Skeletal muscle cell (primary cell): Measurements from ENCODE around the gene ATAD2B.
"Not testable (repeated sequence)": the region's sequence is repeated elsewhere in the genome, so short reads cannot be mapped to it uniquely, and the experiment has no call there.

Source experiments
- DNase-seq: peaks from one replicate; pipeline ENCODE4 v3.0.0-alpha.2; 2010; ENCODE audit warnings: low read depth
- H3K4me3 ChIP-seq: 2 replicates; pipeline ENCODE4 v1.5.1; 2011; ENCODE audit warnings: low read depth, mild to moderate bottlenecking, control low read depth, low read length, moderate library complexity

Gene ATAD2B

DNA sequence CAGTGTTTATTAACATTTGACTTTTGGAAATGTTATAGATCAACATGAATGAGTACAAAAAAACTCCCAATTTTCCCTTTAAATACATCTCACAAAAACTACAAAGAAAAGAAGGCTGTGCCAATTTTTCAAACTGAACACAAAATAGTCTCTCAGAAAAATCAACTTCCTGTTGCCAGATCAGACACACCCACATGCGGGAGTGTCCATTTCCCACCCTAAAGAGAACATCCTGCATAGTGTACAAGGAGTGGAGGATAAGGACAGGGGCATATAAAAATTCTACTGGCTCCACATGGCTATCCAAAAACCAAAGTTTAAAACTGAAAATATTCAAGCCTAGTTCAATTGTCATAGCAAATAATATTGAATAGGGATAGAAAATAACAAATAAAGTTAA, 165.3 kb downstream of the ATAD2B start:
- no peak for DNase-seq
- no peak overlapping the region for H3K4me3 ChIP-seq

DNA sequence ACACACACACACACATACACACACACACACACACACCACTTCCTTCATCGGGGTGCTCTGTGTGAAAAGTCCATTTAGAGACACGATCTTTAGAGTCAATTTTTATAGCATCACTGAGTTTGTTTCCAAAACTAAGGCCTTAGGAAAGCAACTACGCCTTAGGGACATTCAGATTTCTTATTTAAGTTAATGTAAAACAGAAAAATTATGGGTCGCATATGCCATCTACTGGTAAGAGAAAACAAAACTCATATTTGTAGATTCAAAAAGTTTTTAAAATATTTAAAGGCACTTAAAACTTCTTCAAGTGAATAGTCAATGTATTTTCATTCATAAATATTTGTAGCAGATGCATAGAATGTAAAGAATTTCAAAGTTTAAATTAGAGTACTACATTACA, 166.2 kb downstream of the ATAD2B start:
- peak; percentile 30 for DNase-seq
- no peak overlapping the region for H3K4me3 ChIP-seq

DNA sequence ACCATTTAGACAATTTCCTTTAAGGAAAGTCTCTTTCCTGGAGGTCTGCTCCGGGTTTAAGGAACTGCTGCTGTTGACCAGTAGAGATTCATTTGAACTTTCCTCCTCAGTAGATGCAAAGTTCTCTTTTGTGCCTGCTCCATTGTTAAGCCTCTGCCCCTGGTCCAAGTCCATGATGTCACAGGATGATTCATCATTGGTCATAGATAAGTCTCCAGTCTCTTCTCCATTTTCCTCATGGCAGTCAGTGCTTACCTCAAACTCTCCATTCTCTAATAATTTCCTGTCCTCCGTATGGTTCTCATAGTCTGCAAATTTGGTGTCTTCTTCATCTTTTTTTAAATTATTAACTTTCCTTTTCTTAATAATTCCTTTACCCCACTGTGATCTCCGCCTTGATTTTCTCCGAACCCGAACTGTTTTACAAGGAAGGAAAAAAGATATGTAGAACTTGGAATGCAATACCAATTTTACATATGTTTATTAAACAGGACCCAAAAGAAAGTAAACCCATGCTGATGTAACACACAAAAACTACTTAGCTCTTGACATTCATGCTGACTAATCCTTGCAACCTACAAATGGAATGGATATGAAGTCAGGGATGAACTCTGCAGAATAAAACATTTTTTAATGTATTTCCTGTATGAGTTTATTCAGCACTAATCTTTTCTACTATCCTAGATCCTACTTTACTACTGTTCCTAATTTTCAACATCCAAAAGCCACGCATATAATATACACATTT, 169.1 kb downstream of the ATAD2B start:
- H3K4me3 ChIP-seq, result no peak overlapping the region
- DNase-seq, result peak; percentile 61

DNA sequence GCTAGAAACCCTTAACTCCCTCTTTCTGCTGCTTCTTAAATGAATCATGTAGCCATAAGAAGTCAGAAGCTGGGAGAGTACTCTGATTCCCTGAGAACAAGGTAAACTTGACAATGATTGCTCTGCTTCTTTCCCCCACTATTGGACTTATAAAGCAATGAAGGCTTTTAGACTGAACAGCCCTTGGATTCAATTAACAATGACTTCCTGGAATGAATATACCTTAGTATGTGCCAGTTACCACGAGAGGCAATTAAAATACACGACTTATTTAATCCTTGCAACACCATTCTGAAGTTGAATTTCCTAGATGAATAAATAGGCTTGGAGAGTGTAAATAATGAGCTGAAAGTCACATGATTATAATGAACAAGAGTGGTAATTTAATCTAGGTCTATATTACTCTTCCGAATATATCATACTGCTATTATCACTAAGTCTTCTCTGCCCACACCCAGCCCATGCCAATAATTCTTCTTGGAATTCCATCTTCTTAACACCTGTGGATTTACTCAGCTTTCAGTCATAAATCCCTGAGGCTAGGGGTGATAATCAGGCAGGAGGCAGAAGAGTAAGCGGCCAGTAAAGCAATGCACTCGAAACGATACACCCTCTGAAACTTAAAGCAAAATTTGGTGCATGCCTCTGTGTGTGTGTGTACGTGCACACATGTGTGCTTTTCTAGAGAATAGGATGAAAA, 170.2 kb downstream of the ATAD2B start:
- H3K4me3 ChIP-seq, result no peak overlapping the region
- DNase-seq, result no peak

DNA sequence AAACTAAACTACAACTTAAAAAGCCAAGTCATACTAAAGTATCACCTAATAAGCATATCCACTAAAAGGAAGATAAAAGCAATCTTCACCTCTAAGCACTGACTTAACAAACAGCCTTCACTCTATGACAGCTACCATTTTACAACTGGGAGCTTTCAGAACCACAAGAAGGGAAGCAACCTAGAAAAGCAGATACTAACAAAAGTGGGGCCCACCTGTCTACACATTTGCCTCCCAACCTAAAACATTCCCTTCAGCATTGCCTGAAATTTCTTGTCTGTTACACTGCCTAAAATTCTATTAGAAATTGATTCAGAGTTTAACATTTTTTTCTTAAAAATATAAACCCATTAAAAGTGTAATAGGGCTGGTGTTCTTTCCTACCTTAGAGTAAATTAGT, 172.0 kb downstream of the ATAD2B start:
- no peak for DNase-seq
- no peak overlapping the region for H3K4me3 ChIP-seq

DNA sequence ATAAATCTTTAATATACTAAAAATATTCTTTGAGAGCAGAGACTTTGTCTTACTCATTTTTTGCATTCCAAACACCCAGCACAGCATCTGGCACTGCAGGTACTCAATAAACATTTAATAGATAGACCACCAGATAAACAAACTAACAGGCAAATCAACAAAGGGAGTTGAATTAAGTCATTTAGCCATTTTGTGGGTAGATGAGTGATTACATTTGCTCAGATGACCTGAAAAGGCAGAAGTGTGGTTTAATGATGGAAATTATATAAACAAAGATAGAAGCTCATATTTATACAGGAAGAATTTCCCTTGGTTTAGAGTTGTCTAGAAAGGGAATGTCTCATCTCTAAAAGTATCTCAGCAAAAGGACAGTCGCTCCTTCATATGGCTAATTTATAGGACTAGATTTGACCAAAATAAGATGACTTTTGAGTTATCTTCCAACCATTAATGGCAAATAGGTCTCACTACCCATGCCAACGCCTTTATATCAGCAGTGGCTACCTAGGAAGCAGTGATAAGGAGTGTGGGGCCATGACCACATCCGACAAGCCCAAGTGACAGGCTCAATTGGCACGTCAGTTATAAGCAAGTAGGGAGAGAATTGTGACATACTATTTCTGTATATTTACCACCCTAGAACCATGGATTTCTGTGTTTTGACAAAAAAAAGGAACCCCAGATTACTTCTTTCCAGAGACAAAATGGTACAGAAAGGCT, 173.5 kb downstream of the ATAD2B start:
- DNase-seq, result no peak

DNA sequence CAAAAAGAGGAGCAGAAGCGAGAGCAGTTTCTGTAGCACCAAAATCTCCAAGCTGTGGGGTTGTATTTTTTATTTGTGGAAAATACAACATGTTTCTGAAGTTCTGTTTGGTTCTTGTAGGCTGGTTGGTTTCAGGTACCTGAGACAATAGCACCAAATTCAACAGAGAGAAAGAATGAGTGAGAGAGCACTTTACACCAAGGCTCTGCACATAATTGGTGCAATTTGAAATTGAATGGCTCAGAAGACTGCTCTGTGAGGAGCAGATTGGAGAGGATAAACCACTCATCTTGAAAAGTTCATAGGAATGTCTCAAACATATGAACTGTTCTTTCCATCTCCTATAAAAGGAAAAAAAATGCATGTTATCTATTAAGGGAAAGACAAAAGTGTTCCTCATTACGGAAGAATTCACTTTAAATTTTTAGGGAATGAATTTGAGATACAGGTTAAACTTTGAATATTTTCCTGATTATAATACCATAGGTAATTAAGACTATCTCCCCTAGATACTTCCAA, 175.1 kb downstream of the ATAD2B start:
- H3K4me3 ChIP-seq, result no peak overlapping the region
- no peak for DNase-seq

More for the DNA sequence above, 173.5 kb downstream of the ATAD2B start:
- H3K4me3 ChIP-seq, result no peak overlapping the region

DNA sequence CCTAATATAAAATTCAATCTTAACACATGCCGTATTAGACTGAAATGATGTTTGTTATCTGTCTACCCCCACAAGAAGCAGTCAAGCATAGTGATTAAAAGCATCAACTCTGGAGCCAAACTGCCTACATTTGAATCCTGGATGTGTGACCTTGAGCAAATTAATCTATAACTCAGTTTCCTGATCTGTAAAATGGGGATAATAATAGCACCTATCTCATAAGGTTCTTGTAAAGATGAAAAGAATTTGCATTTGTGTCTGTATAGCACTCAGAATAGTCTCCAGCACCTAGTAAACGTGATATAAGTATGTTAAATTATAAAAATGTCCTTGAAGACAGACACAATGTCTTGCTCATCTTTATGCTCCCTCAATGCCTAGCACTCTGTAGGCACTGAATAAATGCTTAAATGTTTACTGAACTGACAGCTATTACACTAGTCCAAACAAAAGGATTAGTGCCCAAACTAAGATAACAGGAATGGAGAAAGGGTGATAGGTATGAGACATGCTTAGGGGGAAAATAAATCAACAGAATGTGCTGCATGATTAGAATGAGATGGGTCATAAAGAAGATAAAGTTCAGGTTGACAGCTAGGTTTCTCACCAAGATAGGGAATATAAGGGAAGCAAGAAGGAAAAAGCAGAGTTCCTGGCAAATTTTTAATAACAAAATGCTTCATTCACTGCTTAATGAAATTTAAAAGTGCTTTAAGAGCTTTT, 180.6 kb downstream of the ATAD2B start:
- DNase-seq, result no peak
- no peak overlapping the region for H3K4me3 ChIP-seq

DNA sequence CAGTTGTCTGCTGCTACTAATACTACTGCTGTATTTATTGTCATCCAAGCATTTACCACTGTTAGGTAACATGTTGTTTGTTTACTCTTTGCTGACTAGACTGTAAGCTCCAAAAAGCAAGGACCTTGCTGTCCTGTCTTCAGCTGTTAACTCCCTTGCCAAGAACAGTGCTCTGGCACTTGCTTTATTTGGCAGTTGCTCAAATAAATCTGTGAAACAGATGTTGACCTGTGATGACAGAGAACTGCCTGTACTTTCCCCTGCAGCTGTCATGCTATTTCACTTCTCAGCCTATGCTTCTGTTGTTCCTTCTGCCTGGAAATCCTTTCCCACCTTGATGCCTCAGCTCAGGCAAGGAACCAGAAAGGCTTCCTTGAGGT, 181.2 kb downstream of the ATAD2B start:
- DNase-seq, result peak; percentile 67
- H3K4me3 ChIP-seq, result no peak overlapping the region

DNA sequence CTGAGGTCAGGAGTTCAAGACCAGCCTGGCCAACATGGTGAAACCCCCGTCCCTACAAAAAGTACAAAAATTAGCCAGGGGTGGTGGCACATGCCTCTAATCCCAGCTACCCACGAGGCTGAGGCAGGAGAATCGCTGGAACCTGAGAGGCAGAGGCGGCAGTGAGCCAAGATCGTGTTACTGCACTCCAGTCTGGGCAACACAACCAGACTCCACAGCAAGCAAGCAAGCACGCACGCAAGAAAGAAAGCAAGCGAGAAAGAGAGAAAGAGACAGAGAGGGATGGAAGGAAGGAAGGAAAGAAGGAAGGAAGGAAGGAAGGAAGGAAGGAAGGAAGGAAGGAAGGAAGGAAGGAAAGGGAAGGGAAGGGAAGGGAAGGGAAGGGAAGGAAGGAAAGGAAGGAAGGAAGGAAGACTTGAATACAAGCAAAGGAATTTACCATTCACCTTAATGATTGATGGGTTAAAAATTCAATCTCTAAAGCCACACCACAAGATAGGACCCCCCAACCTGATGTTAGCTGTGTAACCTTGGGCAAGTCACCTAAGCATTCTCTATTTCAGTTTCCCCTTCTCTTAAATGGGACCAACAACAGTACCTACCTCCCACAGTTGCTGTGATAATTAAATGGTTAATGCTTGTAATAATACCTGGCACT, 181.7 kb downstream of the ATAD2B start:
- DNase-seq, result no peak
- H3K4me3 ChIP-seq, result no peak overlapping the region

DNA sequence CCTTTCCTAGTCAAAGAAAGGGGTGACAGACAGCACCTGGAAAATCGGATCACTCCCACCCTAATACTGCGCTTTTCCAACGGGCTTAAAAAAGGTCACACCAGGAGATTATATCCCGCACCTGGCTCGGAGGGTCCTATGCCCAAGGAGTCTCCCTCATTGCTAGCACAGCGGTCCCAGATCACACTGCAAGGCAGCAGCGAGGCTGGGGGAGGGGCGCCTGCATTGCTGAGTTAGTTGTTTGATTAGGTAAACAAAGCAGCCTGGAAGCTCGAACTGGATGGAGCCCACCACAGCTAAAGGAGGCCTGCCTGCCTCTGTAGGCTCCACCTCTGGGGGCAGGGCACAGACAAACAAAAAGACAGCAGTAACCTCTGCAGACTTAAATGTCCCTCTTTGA, 190.1 kb downstream of the ATAD2B start:
- not testable (repeated sequence) for H3K4me3 ChIP-seq, DNase-seq

DNA sequence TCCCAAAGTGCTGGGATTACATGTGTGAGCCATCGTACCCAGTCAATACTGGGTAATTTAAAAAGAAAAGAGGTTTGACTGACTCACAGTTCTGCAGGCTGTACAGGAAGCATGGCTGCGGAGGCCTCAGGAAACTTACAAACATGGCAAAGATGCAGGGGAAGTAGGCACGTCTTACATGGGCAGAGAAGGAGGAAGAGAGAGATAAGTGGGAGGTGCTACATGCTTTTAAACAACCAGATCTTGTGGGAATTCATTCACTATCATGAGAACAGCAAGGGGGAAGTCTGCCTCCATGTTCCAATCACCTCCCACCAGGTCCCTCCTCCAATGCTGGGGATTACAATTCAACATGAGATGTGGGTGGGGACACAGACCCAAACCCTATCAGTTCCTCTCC, 192.5 kb downstream of the ATAD2B start:
- H3K4me3 ChIP-seq, result no peak overlapping the region
- DNase-seq, result no peak

DNA sequence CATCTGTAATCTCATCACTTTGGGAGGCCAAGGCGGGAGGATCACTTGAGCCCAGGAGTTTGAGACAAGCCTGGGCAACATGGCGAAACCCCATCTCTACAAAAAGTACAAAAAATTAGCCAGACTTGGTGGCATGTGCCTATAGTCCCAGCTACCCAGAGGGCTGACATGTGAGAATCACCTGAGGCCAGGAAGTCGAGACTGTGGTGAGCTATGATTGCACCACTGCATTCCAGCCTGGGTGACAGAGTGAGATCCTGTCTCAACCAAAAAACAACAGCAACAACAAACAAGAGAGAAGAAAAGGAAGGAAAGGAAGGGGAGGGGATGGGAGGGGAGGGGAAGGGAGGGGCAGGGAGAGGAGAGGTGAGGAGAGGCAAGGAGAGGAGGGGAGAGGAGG, 203.9 kb downstream of the ATAD2B start:
- DNase-seq, H3K4me3 ChIP-seq: not testable (repeated sequence)

DNA sequence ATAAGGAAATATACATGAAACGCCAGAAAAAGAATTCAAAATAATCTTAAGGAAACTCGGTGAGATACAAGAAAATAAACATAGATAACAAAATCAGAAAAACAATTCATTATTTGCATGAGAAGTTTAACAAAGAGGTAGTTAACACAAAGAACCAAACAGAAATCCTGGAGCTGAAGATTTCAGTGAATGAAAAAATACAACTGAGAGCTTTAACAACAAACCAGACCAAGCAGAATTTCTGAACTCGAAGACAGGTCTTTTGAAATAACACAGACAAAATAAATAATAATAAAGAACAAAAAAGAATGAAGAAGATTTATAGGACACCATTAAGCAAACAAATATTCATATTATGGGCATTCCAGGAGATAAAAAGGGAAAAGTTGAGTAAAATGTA, 204.7 kb downstream of the ATAD2B start:
- no peak for DNase-seq
- H3K4me3 ChIP-seq, result no peak overlapping the region

DNA sequence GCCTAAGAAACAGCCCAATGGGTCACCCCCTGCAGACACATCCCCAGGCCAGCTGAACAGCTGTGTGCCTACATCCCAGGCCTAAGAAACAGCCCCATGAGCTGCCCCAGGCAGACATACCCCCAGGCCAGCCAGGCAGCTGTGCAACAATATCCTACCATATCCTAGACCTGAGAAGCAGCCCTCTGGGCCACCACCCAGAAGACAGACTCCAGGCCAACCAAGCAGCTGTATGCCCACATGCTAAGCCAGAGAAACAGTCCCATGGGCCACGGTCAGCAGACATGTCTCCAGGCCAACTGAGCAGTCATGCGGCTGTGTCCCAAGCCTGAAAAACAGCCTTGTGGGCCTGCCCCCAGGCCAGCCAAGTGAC, 205.5 kb downstream of the ATAD2B start:
- H3K4me3 ChIP-seq, result no peak overlapping the region
- DNase-seq, result no peak

DNA sequence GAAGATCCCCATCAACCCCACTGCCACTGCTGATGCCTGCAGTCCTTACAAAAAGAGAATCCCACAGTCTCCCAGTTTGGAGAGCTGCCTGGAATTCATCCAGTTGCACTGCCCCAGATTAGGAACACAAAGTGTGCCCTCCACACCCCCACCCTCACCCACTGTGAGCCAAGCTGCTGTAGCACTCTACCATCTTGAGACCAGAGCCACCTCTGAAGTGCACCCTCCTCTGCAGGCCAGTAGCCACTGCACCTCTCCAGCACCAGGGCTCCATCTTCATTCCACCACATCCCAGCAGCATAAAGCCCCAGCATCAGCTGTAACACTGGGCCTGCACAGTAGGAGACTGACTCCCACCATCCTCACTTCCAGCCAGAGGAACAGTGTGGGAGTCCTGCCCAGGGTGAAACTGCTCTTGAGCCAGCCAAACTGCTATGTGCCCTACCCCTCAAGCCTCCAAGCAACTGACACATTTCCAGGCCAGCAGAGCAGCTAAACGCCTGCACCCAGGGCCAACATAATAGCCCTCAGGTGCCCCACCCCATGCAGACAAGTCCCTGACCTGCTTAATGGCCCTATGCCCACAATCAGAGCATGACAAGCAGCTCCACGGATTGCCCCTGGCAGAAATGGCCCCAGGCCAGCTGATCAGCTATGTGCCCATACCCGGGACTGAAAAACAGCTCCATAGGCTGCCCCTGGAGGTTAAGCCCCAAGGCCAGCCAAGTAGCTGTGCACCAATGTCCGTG, 206.0 kb downstream of the ATAD2B start:
- DNase-seq, result no peak

DNA sequence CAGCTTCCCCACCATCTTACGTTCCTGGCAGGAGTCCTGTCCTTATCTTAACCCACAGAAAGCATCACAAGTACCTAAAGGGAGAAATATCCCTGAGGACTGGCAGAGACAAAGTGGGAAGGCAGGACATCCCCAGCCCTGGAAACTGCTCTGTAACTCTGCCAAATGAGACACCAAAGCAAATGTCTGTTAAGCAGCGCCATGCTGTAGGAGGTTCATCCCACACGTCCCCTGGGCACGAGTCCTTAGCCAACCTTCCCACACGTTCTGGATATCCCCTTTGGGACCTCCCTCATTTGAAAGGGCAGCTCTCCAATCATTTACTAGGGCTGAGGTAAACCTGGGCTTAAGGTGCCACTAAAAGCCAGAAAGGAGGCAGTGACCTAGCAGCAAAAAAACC, 207.2 kb downstream of the ATAD2B start:
- no peak for DNase-seq
- no peak overlapping the region for H3K4me3 ChIP-seq

More for the DNA sequence above, 206.0 kb downstream of the ATAD2B start:
- H3K4me3 ChIP-seq, result no peak overlapping the region

DNA sequence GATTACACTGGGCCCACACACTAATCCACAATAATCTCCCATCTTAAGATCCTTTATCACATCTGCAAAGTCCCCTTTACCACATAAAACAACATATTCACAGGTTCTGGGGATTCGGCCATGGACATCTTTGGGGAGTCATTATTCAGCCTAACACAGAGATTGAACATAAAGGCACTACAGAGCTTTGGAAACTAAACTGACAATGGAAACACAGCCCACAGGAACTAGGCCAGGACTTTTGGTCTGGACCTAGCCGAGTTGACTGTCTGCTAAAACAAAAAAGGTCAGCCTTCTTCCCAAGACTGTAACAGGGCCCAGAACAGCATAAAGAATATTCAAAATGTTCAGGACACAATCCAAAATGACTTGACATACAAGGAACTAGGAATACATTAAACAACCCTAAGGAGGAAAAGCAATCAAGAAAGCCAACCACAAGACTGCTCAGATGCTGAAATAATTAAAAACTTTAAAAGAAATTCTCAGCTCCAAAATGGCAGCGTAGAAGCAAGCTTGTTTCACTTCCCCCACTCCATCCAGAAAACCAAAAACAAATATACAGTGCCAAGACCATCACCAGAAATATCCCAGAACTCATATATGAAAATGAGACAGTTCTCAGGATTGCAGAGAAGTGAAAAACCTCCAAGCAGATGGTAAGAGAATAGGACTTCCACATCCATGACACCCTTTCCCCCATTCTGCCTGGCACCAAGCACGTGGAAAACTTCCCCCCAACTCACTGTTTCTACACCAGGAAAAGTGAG, 207.8 kb downstream of the ATAD2B start:
- DNase-seq, result no peak
- H3K4me3 ChIP-seq, result no peak overlapping the region
